A549 (cell line): ENCODE measurements around the gene BACE1. TPM values are rescaled to one million over a fixed set of nuclear protein-coding genes. Genes with fewer than 3 reads are reported as not detected.

Experiments
- ATAC-seq, 2 experiments: fragments of 200-7000 bp in 1 of 2; fragments of >200 bp in 1 of 2; cut with Nextera tagmentation in 1 of 2; cut with Tn5 transposase in 1 of 2; 3 replicates each; pipeline versions ENCODE4 v1.8.0 to v1.9.1; 2018 to 2020; ENCODE audit warnings: mild to moderate bottlenecking in 1 of 2, moderate library complexity in 1 of 2
- CTCF ChIA-PET: fragments of 300-600 bp; sonication (Branson Sonifier 250); formaldehyde crosslinking; extraction: SDS; loops from one replicate; lab custom pipeline; 2021; ENCODE audit warnings: antibody characterized with exemption, inconsistent platforms; lab: Yijun Ruan, JAX
- POLR2A ChIA-PET: fragments of 350-600 bp; formaldehyde crosslinking; extraction: SDS; loops from one replicate; lab custom pipeline; 2021; ENCODE audit warnings: antibody characterized with exemption, inconsistent platforms; lab: Yijun Ruan, JAX
- DNase-seq, 2 experiments: peaks; one replicate each; pipeline versions ENCODE4 v3.0.0 to v3.0.0-alpha.2; 2011 to 2016; ENCODE audit warnings: low read depth in 1 of 2, low spot score in 1 of 2
- FAIRE-seq: peaks from 2 replicates; lab custom pipeline; 2011; peaks lifted over from hg19 to GRCh38; lab: Jason Lieb, UNC
- H3K27ac ChIP-seq, 2 experiments: fragments of >200 bp; sonication (Bioruptor Twin); formaldehyde crosslinking; 3 replicates each; pipeline ENCODE4 v1.5.1; 2016 to 2017
- H3K4me1 ChIP-seq: fragments of >200 bp; sonication (Bioruptor Twin); formaldehyde crosslinking; 3 replicates; pipeline ENCODE4 v1.6.1; 2016
- H3K4me2 ChIP-seq: fragments of >200 bp; sonication (Bioruptor Twin); formaldehyde crosslinking; 3 replicates; pipeline ENCODE4 v1.6.1; 2016
- H3K4me3 ChIP-seq: fragments of >200 bp; sonication (Bioruptor Twin); formaldehyde crosslinking; 3 replicates; pipeline ENCODE4 v1.5.1; 2016
- H3K9me3 ChIP-seq: fragments of >200 bp; sonication (Bioruptor Twin); formaldehyde crosslinking; 3 replicates; pipeline ENCODE4 v1.6.1; 2016
- CBX2 ChIP-seq: fragments of 200-600 bp; sonication (generic); IDR thresholded peaks from 2 replicates; pipeline ENCODE4 v1.6.1; 2016; ENCODE audit warnings: low read depth, mild to moderate bottlenecking, borderline replicate concordance
- CEBPB ChIP-seq, 2 experiments: fragments of >200 bp in 1 of 2; sonication (Bioruptor Twin) in 1 of 2; formaldehyde crosslinking in 1 of 2; IDR thresholded peaks; 2 replicates each; pipeline ENCODE4 v1.6.1; 2012 to 2016
- FOXS1 ChIP-seq: fragments of 250-450 bp; sonication (Bioruptor Pico); IDR thresholded peaks from 2 replicates; pipeline ENCODE4 v1.5.0; 2020; ENCODE audit warnings: mild to moderate bottlenecking, moderate library complexity
- HEYL ChIP-seq: fragments of 250-450 bp; sonication (Bioruptor Pico); IDR thresholded peaks from 2 replicates; pipeline ENCODE4 v1.8.0; 2021; ENCODE audit warnings: mild to moderate bottlenecking, moderate library complexity
- HOXA7 ChIP-seq: fragments of 250-450 bp; sonication (Bioruptor Pico); IDR thresholded peaks from 2 replicates; pipeline ENCODE4 v1.5.0; 2020; ENCODE audit warnings: mild to moderate bottlenecking, moderate library complexity
- KDM1A ChIP-seq: fragments of 200-600 bp; sonication (generic); IDR thresholded peaks from 2 replicates; pipeline ENCODE4 v1.6.1; 2016; ENCODE audit warnings: low read depth, mild to moderate bottlenecking
- KDM5A ChIP-seq: fragments of 200-600 bp; sonication (generic); IDR thresholded peaks from 2 replicates; pipeline ENCODE4 v1.6.1; 2016; ENCODE audit warnings: antibody characterized with exemption, mild to moderate bottlenecking
- MAFK ChIP-seq: fragments of 450-650 bp; IDR thresholded peaks from 2 replicates; pipeline ENCODE4 v1.6.1; 2014; ENCODE audit not compliant: partially characterized antibody
- NFE2L2 ChIP-seq: fragments of 150-350 bp; conservative IDR thresholded peaks from 2 replicates; pipeline ENCODE4 v1.6.1; 2014; ENCODE audit warnings: low read length
- PHF8 ChIP-seq: fragments of 200-600 bp; sonication (generic); IDR thresholded peaks from 2 replicates; pipeline ENCODE4 v1.6.1; 2016; ENCODE audit warnings: low read depth, mild to moderate bottlenecking, antibody characterized with exemption, moderate library complexity, borderline replicate concordance
- RAD21 ChIP-seq, 2 experiments: fragments of >200 bp in 1 of 2; sonication (Bioruptor Twin) in 1 of 2; formaldehyde crosslinking in 1 of 2; IDR thresholded peaks in 1 of 2; conservative IDR thresholded peaks in 1 of 2; 2 replicates in 1 of 2; 3 replicates in 1 of 2; pipeline ENCODE4 v1.6.1; 2012 to 2018; ENCODE audit warnings: inconsistent platforms in 1 of 2
- RCOR1 ChIP-seq: fragments of 150-350 bp; IDR thresholded peaks from 2 replicates; pipeline ENCODE4 v1.6.1; 2014; ENCODE audit warnings: antibody characterized with exemption, low read length, low read depth
- RFX5 ChIP-seq: fragments of 450-650 bp; IDR thresholded peaks from 2 replicates; pipeline ENCODE4 v1.7.1; 2014; ENCODE audit warnings: antibody characterized with exemption, mild to moderate bottlenecking, moderate library complexity
- SREBF2 ChIP-seq: fragments of 450-650 bp; IDR thresholded peaks from 2 replicates; pipeline ENCODE4 v1.6.1; 2014; ENCODE audit warnings: mild to moderate bottlenecking, moderate library complexity
- TFCP2L1 ChIP-seq: fragments of 250-450 bp; sonication (Bioruptor Pico); IDR thresholded peaks from 2 replicates; pipeline ENCODE4 v1.5.0; 2021; ENCODE audit warnings: mild to moderate bottlenecking
- TP53 ChIP-seq: fragments of 250-450 bp; sonication (Bioruptor Pico); IDR thresholded peaks from 2 replicates; pipeline ENCODE4 v1.5.0; 2021; ENCODE audit warnings: mild to moderate bottlenecking, moderate library complexity
- ZFP36 ChIP-seq: fragments of 450-650 bp; IDR thresholded peaks from 2 replicates; pipeline ENCODE4 v1.6.1; 2014; ENCODE audit warnings: borderline replicate concordance; ENCODE audit not compliant: partially characterized antibody
- WGBS: methylation state at CpG from one replicate; pipeline ENCODE4 v1.1.6; 2017; ENCODE audit errors: missing lambda C conversion rate; 5-methylcytosine and 5-hydroxymethylcytosine counted together
- polyA plus RNA-seq, 4 experiments: library from polyadenylated mRNA; depleted of rRNA in 3 of 4; stranded (reverse); fragments of >200 nt; fragmentation: RNase III in 1 of 4; extraction: RNeasy Plus Mini Kit Qiagen cat#74134 plus additional on column Dnase treatment in 1 of 4; gene quantifications; 2 replicates in 3 of 4; 3 replicates in 1 of 4; pipeline ENCODE4 v1.2.3, GENCODE V29; 2011 to 2017
- TF ChIP-seq, protein P1 (sequence below): fragments of >200 bp; sonication (Bioruptor Twin); formaldehyde crosslinking; IDR thresholded peaks from 2 replicates; pipeline ENCODE4 v1.6.1; 2016
- TF ChIP-seq, protein P2 (sequence below): fragments of >200 bp; sonication (Bioruptor Twin); formaldehyde crosslinking; IDR thresholded peaks from 3 replicates; pipeline ENCODE4 v1.6.1; 2016
- TF ChIP-seq, protein P3 (sequence below): fragments of 150-350 bp; IDR thresholded peaks from 2 replicates; pipeline ENCODE4 v1.6.1; 2014; ENCODE audit warnings: low read depth, mild to moderate bottlenecking, low read length
- TF ChIP-seq, protein P4 (sequence below): fragments of 450-650 bp; IDR thresholded peaks from 2 replicates; pipeline ENCODE4 v1.6.1; 2014; ENCODE audit warnings: antibody characterized with exemption
- TF ChIP-seq, protein P5 (sequence below): IDR thresholded peaks from 2 replicates; pipeline ENCODE4 v1.6.1; 2012
- TF ChIP-seq, protein P6 (sequence below): IDR thresholded peaks from 2 replicates; pipeline ENCODE4 v1.6.1; 2012; ENCODE audit warnings: low read depth, borderline replicate concordance

Gene BACE1
- polyA plus RNA-seq, 2 of the 4 experiments (the other 2 are of a cell fraction) = 6.1 to 7.8 TPM

DNA sequence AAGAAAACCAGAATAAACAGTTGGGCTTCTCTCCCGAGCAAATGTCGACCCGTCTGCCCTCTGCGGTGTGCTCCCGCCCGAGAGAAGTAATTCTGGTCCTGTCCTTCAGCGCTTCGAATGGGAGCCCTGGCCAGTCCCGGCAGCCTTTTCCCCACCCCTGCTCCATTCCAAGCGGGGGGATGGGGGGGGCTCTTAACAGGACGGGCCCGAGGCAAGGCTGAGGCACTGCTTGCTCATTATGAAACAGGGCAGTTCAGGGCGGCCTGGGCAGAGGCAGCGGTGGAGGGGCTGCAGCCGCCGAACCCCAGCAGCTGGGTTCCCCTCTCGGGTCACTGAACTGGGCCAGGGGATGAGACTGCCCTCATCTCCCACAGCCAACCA, 15.8 kb downstream of the BACE1 start:
- Histone ChIP-seq H3K4me1 (peaks cover 6% of the 10 kb centered on the region; the same call in 1 of the 3 replicates), H3K9me3 (no peaks in the 10 kb centered on the region), H3K4me3 (no peak overlapping the region), H3K4me2 (no peak overlapping the region), H3K27ac (no peak overlapping the region)
- ChIA-PET POLR2A (no interaction called here), CTCF (no interaction called here)
- FAIRE-seq = no peak
- DNase-seq = no peak
- 81% methylated on average over 10 of the region's 17 CpGs for WGBS
- peak in 1 of 2 experiments; percentile 14; a peak in 1 of 6 replicates for ATAC-seq
- TF ChIP-seq, protein P1, sequence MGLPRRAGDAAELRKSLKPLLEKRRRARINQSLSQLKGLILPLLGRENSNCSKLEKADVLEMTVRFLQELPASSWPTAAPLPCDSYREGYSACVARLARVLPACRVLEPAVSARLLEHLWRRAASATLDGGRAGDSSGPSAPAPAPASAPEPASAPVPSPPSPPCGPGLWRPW = no peak
- TF ChIP-seq, protein P2, sequence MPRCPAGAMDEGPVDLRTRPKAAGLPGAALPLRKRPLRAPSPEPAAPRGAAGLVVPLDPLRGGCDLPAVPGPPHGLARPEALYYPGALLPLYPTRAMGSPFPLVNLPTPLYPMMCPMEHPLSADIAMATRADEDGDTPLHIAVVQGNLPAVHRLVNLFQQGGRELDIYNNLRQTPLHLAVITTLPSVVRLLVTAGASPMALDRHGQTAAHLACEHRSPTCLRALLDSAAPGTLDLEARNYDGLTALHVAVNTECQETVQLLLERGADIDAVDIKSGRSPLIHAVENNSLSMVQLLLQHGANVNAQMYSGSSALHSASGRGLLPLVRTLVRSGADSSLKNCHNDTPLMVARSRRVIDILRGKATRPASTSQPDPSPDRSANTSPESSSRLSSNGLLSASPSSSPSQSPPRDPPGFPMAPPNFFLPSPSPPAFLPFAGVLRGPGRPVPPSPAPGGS = no peak
- no peak for TF ChIP-seq SREBF2
- TF ChIP-seq TP53 (CRISPR knock-in tag) = no peak
- no peak for TF ChIP-seq CBX2
- TF ChIP-seq KDM5A = no peak
- TF ChIP-seq HOXA7 (CRISPR knock-in tag) = no peak
- no peak for TF ChIP-seq TFCP2L1
- TF ChIP-seq PHF8 = no peak
- TF ChIP-seq, protein P3, sequence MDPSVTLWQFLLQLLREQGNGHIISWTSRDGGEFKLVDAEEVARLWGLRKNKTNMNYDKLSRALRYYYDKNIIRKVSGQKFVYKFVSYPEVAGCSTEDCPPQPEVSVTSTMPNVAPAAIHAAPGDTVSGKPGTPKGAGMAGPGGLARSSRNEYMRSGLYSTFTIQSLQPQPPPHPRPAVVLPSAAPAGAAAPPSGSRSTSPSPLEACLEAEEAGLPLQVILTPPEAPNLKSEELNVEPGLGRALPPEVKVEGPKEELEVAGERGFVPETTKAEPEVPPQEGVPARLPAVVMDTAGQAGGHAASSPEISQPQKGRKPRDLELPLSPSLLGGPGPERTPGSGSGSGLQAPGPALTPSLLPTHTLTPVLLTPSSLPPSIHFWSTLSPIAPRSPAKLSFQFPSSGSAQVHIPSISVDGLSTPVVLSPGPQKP = no peak

DNA sequence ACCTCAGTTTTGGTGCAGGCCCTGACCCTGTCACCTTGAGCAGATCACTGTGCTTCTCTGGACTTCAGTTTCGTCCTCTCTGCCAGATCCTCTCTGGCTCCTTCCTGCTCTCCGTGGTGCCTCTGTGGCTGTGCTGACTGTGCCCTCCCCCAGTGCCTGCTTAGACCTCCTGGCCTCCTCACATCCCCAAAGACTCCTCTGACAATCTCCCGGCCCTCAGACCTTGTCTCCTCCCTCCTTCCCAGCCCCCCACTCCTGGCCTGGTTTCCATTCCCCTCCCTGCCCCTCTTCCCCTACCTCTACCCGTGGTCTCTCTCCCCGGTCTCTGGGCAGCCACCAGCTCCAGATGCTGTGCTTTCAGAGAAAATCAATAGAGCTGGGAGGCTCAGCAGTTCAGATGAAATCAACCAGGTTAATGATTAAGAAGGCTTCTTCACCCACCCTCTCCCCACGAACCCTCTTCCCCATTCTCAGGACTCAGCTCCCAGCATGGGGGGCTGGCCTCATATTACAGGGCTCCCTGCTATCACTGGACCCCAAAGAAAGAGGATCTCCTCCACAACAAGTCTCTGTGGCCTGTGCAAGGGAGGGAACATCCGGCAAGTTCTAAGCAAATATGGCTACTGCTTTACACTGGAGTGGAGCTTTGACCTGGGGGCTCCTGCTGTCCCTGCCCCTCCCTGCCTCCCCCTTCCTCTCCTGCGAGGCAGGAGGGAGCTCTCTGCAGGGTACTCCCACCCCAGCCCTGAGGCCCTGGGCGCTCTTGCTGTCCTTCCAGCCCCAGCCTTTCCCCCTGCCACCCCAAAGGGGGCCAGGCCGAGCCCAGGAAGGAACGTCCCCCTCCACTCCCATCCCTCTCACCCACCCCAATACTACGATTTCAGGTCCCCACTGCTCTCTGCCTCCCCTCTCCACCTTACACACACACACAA, 16.4 kb downstream of the BACE1 start:
- no peak overlapping the region for H3K4me2 ChIP-seq
- ATAC-seq (peak in 1 of 2 experiments; percentile 29; a peak in 2 of 6 replicates), DNase-seq (no peak), FAIRE-seq (no peak)
- 61% methylated on average over 11 of the region's 12 CpGs for WGBS
- CTCF ChIA-PET = no interaction called here
- peaks cover 6% of the 10 kb centered on the region; the same call in 1 of the 3 replicates for H3K4me1 ChIP-seq
- POLR2A ChIA-PET = no interaction called here
- no peaks in the 10 kb centered on the region for H3K9me3 ChIP-seq
- no peak for TF ChIP-seq KDM5A
- TF ChIP-seq ZFP36 = no peak
- TF ChIP-seq RCOR1 = no peak
- TF ChIP-seq CEBPB (IDR thresholded peaks at IDR 0.05) = no peak
- TF ChIP-seq, protein P4, sequence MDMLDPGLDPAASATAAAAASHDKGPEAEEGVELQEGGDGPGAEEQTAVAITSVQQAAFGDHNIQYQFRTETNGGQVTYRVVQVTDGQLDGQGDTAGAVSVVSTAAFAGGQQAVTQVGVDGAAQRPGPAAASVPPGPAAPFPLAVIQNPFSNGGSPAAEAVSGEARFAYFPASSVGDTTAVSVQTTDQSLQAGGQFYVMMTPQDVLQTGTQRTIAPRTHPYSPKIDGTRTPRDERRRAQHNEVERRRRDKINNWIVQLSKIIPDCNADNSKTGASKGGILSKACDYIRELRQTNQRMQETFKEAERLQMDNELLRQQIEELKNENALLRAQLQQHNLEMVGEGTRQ = no peak
- TF ChIP-seq RAD21 (conservative IDR thresholded peaks at IDR 0.05 in 1 of 2, IDR thresholded peaks at IDR 0.05 in 1 of 2) = no peak
- TF ChIP-seq MAFK = no peak
- no peak for TF ChIP-seq NFE2L2
- TF ChIP-seq, protein P5, sequence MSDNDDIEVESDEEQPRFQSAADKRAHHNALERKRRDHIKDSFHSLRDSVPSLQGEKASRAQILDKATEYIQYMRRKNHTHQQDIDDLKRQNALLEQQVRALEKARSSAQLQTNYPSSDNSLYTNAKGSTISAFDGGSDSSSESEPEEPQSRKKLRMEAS = no peak
- TF ChIP-seq RFX5 = no peak
- TF ChIP-seq TP53 (CRISPR knock-in tag) = no peak
- TF ChIP-seq FOXS1 (CRISPR knock-in tag) = no peak
- TF ChIP-seq TFCP2L1 = no peak
- TF ChIP-seq, protein P6, sequence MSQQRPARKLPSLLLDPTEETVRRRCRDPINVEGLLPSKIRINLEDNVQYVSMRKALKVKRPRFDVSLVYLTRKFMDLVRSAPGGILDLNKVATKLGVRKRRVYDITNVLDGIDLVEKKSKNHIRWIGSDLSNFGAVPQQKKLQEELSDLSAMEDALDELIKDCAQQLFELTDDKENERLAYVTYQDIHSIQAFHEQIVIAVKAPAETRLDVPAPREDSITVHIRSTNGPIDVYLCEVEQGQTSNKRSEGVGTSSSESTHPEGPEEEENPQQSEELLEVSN = no peak
- no peak for TF ChIP-seq KDM1A
- TF ChIP-seq HEYL (CRISPR knock-in tag) = no peak
- no peak overlapping the region for H3K27ac ChIP-seq
- H3K4me3 ChIP-seq = no peak overlapping the region
